H1 (cell line): ENCODE measurements around the gene ZNF70.

Experiments used
- CREB1 ChIP-seq: IDR thresholded peaks from 2 replicates; pipeline ENCODE4 v1.6.1; 2012; ENCODE audit warnings: inconsistent platforms
- JUND ChIP-seq: IDR thresholded peaks from 2 replicates; pipeline ENCODE4 v1.6.1; 2011; ENCODE audit warnings: mild to moderate bottlenecking, improper control_type of control experiment, low read length
- POLR2A ChIP-seq, 2 experiments: IDR thresholded peaks; 1 replicate in 1 of 2; 2 replicates in 1 of 2; pipeline ENCODE4 v1.6.1; 2011; ENCODE audit warnings: low read depth in 2 of 2, low read length in 2 of 2, mild to moderate bottlenecking in 2 of 2; ENCODE audit errors: control extremely low read depth in 1 of 2
- SIX5 ChIP-seq: IDR thresholded peaks from 2 replicates; pipeline ENCODE4 v1.6.1; 2011; ENCODE audit warnings: mild to moderate bottlenecking, low read depth, low read length
- TAF1 ChIP-seq: IDR thresholded peaks from 2 replicates; pipeline ENCODE4 v1.6.1; 2011; ENCODE audit warnings: mild to moderate bottlenecking, low read depth, low read length
- TF ChIP-seq, protein P1 (sequence below), 3 experiments: IDR thresholded peaks; 1 replicate in 2 of 3; 2 replicates in 1 of 3; pipeline versions ENCODE4 v1.5.1 to v1.6.1; 2011; ENCODE audit warnings: low read length in 3 of 3, mild to moderate bottlenecking in 3 of 3, inconsistent platforms in 2 of 3, low read depth in 1 of 3, moderate library complexity in 1 of 3; ENCODE audit not compliant: insufficient read depth in 1 of 3; ENCODE audit errors: control extremely low read depth in 1 of 3

DNA sequence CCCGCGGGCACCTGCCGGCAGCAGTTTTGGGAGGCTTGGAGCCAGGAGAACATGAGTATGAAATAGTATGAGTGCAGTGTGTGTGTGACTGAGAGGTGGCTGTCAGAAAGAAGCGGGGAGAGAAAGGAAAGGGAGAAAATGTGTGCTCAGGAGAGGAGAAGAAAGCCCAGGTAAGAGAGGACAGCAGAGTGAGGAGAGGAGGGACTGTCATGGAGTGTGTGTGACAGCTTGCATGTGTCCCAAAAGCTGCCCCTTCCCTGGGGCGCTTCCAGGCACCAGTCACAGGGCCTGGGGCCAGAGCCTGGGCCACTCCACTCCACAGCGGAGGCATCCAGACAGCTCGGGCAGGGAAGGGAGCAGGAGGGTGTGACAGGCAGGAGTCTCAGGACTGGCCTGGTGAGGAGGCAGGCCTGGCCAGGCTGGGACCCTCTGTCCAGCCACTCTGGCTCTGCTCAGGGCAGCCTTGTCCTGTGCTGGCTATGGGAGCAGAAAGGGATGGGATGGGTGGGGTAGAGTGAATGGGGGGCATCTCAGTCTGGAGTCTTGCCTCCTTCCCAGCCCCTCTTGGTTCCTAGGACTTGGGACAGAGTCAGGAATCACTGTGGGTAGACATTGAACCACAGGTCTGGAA is 22.7 kb upstream of the ZNF70 start:
- TF ChIP-seq, protein P1, sequence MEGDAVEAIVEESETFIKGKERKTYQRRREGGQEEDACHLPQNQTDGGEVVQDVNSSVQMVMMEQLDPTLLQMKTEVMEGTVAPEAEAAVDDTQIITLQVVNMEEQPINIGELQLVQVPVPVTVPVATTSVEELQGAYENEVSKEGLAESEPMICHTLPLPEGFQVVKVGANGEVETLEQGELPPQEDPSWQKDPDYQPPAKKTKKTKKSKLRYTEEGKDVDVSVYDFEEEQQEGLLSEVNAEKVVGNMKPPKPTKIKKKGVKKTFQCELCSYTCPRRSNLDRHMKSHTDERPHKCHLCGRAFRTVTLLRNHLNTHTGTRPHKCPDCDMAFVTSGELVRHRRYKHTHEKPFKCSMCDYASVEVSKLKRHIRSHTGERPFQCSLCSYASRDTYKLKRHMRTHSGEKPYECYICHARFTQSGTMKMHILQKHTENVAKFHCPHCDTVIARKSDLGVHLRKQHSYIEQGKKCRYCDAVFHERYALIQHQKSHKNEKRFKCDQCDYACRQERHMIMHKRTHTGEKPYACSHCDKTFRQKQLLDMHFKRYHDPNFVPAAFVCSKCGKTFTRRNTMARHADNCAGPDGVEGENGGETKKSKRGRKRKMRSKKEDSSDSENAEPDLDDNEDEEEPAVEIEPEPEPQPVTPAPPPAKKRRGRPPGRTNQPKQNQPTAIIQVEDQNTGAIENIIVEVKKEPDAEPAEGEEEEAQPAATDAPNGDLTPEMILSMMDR (IDR thresholded peaks at IDR 0.05; ENCODE audit: control extremely low read depth in 1 of 3, insufficient read depth in 1 of 3, low read depth in 1 of 3, low read length in 3 of 3), result no peak
- TF ChIP-seq CREB1, result no peak
- no peak for TF ChIP-seq JUND
- no peak for TF ChIP-seq SIX5
- no peak for TF ChIP-seq TAF1
- no peak for TF ChIP-seq POLR2A (IDR thresholded peaks at IDR 0.05; ENCODE audit: control extremely low read depth in 1 of 2, low read depth in 2 of 2, low read length in 2 of 2)
